Breast epithelium (tissue), 3 donors: ENCODE measurements around the gene RGMA.

Experiments
- POLR2A ChIP-seq: fragments of 450-650 bp; IDR thresholded peaks from one replicate; pipeline ENCODE4 v1.6.1; 2016; ENCODE audit warnings: antibody characterized with exemption, mild to moderate bottlenecking, moderate library complexity
- POLR2AphosphoS5 ChIP-seq, 3 donors: sonication (generic); formaldehyde crosslinking; IDR thresholded peaks; one replicate each; pipeline ENCODE4 v1.6.1; 2017; ENCODE audit warnings: antibody characterized with exemption in 3 of 3
- TF ChIP-seq, protein P1 (sequence below), 3 donors: fragments of 450-650 bp; IDR thresholded peaks; one replicate each; pipeline ENCODE4 v1.5.1; 2016 to 2017; ENCODE audit warnings: antibody characterized with exemption in 3 of 3, mild to moderate bottlenecking in 3 of 3, moderate library complexity in 3 of 3

DNA sequence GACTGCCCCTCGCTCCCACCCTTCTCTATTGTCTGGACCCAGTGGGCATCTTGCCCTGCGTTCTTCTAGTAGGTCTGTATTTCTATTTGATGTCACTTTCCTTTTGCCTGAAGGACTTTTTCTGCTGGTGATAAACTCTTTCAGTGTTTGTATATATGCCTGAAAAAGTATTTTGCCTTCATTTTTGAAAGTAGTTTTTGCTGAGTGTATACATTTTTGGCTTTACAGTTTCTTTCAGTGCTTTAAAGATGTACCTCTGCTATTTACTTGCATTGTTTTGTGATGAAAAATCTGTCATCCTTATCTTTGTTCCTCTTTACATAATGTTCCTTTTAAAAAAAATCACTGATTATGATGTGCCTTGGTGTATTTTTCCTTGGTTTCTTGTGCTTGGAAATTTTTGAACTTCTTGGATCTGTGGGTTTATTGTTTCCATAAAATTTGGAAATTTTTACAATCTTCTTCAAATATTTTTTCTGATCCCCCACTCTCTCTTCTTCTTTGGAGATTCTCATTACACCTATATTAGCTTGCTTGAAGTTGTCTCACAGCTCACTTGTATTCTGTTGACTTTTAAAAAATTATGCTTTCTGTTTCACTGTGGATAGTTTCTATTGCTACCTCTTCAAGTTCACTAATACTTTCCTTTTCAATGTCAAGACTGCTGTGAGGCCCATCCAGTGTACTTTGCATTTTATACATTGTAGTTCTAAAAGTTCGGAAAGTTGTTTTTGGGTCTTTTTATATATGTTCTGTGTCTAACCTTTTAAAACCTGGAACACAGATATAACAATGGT lies 67.8 kb downstream of the RGMA start:
- TF ChIP-seq, protein P1, sequence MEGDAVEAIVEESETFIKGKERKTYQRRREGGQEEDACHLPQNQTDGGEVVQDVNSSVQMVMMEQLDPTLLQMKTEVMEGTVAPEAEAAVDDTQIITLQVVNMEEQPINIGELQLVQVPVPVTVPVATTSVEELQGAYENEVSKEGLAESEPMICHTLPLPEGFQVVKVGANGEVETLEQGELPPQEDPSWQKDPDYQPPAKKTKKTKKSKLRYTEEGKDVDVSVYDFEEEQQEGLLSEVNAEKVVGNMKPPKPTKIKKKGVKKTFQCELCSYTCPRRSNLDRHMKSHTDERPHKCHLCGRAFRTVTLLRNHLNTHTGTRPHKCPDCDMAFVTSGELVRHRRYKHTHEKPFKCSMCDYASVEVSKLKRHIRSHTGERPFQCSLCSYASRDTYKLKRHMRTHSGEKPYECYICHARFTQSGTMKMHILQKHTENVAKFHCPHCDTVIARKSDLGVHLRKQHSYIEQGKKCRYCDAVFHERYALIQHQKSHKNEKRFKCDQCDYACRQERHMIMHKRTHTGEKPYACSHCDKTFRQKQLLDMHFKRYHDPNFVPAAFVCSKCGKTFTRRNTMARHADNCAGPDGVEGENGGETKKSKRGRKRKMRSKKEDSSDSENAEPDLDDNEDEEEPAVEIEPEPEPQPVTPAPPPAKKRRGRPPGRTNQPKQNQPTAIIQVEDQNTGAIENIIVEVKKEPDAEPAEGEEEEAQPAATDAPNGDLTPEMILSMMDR (IDR thresholded peaks at IDR 0.05) = no peak
- TF ChIP-seq POLR2AphosphoS5 (IDR thresholded peaks at IDR 0.05) (no peak), POLR2A (no peak)
